ENCODE data around the gene TTBK2. TPM values are rescaled to one million over a fixed set of nuclear protein-coding genes. Genes with fewer than 3 reads are reported as not detected.
"Not testable (repeated sequence)": the region's sequence is repeated elsewhere in the genome, so short reads cannot be mapped to it uniquely, and the experiment has no call there.

The TTBK2 gene
- total RNA-seq, 2 experiments from 2014 or later: 12.1 to 12.3 TPM

DNA sequence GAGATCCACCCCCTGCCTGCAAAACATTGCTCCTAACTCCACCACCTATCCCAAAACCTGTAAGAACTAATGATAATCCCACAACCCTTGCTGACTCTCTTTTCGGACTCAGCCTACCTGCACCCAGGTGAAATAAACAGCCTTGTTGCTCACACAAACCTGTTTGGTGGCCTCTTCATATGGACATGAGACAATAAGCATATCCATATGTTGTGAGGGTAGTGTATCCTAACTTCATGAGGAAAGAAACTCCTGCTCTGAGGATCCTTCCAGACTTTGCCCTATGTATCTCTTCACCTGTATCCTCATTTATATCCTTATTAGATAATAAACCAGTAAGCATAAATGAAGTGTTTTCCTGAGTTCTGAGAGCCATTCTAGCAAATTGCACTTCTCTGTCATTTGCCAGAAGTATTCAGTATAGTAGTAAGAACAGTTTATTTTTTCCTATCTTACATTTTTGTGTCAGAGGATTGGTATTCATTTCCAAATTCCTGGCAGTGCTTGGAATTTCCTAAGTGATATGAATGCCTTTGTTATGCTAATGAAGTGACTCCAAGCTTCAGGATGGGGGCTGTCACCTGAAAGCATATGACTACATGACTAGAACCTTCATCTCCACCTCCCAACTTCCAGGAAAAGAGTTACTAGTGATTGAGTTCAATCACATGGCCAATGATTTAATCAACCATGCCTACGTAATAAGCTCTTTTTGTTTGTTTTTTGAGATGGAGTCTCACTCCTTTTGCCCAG is 30.2 kb downstream of the TTBK2 start:
- ChIA-PET CTCF (no interaction called here), POLR2A (no interaction called here)
- no peak overlapping the region for H3K4me3 Mint-ChIP-seq
- H3K27me3 Mint-ChIP-seq: no peaks in the 10 kb centered on the region
- H3K4me1 Mint-ChIP-seq: no peaks in the 10 kb centered on the region
- H3K27ac Mint-ChIP-seq: no peak overlapping the region
- H3K36me3 Mint-ChIP-seq (ENCODE audit: low read depth): peaks cover 9% of the 10 kb centered on the region
- DNase-seq: no peak
- H3K9me3 Mint-ChIP-seq: peaks cover 11% of the 10 kb centered on the region

DNA sequence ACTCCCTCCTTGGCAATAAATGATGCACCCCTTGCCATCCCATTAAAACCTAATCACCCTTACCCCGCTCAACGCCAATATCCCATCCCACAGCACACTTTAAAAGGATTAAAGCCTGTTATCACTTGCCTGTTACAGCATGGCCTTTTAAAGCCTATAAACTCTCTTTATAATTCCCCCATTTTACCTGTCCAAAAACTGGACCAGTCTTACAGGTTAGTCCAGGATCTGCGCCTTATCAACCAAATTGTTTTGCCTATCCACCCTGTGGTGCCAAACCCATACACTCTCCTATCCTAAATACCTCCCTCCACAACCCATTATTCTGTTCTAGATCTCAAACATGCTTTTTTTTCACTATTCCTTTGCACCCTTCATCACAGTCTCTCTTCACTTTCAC is 33.2 kb downstream of the TTBK2 start:
- DNase-seq; POLR2A ChIA-PET; H3K9me3 Mint-ChIP-seq; H3K4me3 Mint-ChIP-seq; H3K27ac Mint-ChIP-seq; H3K27me3 Mint-ChIP-seq; H3K36me3 Mint-ChIP-seq (ENCODE audit: low read depth); H3K4me1 Mint-ChIP-seq: not testable (repeated sequence)
- CTCF ChIA-PET: interaction anchor here (0.6 kb wide), 1 partner anchor 25 kb away, joined by 3 read pairs; no protein-coding TSS in a partner anchor

DNA sequence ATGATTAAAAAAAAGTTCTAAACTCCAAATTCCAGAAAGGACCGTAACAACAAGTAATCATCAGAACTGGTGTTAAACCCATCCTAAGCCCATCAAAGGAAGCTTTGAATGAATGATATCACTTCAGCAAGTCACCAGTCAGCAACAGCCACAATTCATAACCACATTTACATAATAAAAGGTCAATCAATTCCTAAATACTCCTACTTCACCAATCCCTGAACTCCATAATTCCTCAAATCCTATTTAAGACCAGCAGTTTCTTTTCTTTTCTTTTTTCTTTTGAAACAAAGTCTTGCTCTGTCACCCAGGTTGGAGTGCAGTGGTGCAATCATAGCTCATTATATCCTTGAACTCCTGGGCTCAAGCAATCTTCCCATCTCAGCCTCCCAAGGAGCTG is 40.5 kb downstream of the TTBK2 start:
- H3K4me3 Mint-ChIP-seq: no peak overlapping the region
- CTCF ChIA-PET: interaction anchor here (0.6 to 0.8 kb wide), 4 partner anchors 12 to 670 kb away, joined by 3 to 4 read pairs (median 3); no protein-coding TSS in a partner anchor
- no peaks in the 10 kb centered on the region for H3K36me3 Mint-ChIP-seq (ENCODE audit: low read depth)

DNA sequence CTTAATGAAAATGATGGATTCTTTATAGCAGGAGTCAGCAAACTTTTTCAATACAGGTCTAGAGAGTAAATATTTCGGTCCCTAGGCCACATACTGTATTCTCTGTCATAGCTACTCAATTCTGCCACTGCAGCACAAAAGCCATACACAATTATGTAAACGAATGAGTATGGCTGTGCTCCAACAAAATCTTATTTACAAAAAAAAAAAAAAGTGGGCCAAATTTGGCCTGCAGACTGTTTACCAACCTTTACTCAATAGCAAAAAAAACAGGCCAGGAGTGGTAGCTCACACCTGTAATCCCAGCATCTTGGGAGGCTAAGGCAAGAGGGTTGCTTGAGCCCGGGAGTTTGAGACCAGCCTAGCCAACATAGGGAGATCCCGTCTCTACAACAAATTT is 41.1 kb downstream of the TTBK2 start:
- Mint-ChIP-seq H3K9me3 (no peaks in the 10 kb centered on the region), H3K36me3 (ENCODE audit: low read depth) (no peaks in the 10 kb centered on the region), H3K4me3 (no peak overlapping the region), H3K27me3 (no peaks in the 10 kb centered on the region), H3K27ac (no peak overlapping the region), H3K4me1 (no peaks in the 10 kb centered on the region)
- POLR2A ChIA-PET: no interaction called here
- CTCF ChIA-PET: interaction anchor here (0.6 to 0.8 kb wide), 3 partner anchors 13 to 343 kb away, joined by 3 to 4 read pairs (median 3); no protein-coding TSS in a partner anchor
- DNase-seq: no peak

More for the DNA sequence above, 40.5 kb downstream of the TTBK2 start:
- POLR2A ChIA-PET: interaction anchor here (0.8 kb wide), 1 partner anchor 25 kb away, joined by 4 read pairs; no protein-coding TSS in a partner anchor
- Mint-ChIP-seq H3K4me1 (no peaks in the 10 kb centered on the region), H3K9me3 (peaks cover 5% of the 10 kb centered on the region), H3K27ac (no peak overlapping the region), H3K27me3 (no peaks in the 10 kb centered on the region)
- DNase-seq: no peak

DNA sequence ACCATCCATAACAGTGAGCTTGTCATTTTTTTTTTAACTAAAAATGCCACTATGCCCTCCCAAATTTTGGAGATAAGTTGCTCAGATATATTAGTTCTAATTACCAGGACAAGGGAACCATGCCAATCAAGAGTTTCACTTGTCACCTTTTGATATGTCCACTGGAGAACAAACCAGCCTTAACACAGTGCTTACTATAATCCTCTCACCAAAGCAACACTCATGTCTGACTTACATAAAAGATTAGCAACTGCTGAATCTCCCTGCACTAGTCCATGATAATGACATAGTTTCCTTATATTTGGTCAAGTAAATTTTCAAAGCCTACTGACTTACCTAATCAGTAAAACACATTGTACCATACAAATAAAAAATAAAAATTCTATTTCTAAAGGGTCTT is 44.4 kb downstream of the TTBK2 start:
- no peaks in the 10 kb centered on the region for H3K4me1 Mint-ChIP-seq
- no peaks in the 10 kb centered on the region for H3K9me3 Mint-ChIP-seq
- ChIA-PET POLR2A (no interaction called here), CTCF (interaction anchor here (0.5 kb wide), 1 partner anchor 97 kb away, joined by 3 read pairs; no protein-coding TSS in a partner anchor)
- no peak overlapping the region for H3K4me3 Mint-ChIP-seq
- no peak overlapping the region for H3K27ac Mint-ChIP-seq
- H3K27me3 Mint-ChIP-seq: no peaks in the 10 kb centered on the region
- H3K36me3 Mint-ChIP-seq (ENCODE audit: low read depth): no peaks in the 10 kb centered on the region
- DNase-seq: no peak

DNA sequence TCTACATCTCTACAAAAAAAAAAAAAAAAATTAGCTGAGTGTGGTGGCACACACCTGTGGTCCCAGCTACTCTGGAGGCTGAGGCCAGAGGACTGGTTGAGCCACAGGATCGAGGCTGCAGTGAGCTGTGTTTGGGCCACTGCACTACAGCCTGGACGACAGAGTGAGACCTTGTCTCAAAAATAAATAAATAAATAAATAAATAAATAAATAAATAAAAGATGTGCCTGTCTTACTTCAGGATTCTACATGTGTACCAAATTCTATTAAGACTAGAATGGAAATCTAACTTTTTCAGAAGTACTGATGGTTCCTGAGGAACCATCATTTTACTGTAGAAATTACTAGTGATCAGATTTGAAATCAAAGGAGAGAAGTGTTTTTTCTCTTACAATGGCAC is 51.9 kb downstream of the TTBK2 start:
- DNase-seq: no peak
- Mint-ChIP-seq H3K4me3 (no peak overlapping the region), H3K4me1 (no peaks in the 10 kb centered on the region), H3K9me3 (no peaks in the 10 kb centered on the region), H3K36me3 (ENCODE audit: low read depth) (peaks cover 3% of the 10 kb centered on the region), H3K27ac (no peak overlapping the region), H3K27me3 (no peaks in the 10 kb centered on the region)
- ChIA-PET CTCF (interaction anchor here (0.6 kb wide), 1 partner anchor 242 kb away, joined by 4 read pairs; no protein-coding TSS in a partner anchor), POLR2A (no interaction called here)

DNA sequence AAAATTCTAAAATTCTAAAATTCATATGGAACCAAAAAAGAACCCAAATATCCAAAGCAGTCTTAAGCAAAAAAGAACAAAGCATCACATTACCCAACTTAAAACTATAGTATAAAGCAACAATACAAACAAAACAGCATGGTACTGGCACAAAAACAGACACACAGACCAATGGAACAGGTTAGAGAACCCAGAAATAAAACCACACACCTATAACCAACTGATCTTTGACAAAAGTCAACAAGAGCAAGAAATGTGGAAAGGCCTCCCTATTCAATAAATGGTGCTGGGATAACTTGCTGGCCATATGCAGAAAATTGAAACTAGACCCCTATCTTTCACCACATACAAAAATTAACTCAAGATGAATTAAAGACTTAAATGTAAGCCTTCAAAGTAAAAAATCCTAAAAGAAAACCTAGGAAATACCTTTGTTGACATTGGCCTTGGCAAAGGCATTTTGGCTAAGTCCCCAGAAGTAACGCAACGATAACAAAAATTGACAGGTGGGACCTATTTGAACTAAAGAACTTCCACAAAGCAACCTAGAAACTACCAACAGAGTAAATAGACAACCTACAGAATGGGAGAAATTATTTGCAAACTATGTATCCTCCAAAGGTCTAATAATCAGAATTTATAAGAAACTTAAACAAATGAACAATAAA is 56.9 kb downstream of the TTBK2 start:
- ChIA-PET CTCF (no interaction called here), POLR2A (no interaction called here)
- DNase-seq: no peak
- H3K27ac Mint-ChIP-seq: no peak overlapping the region
- H3K9me3 Mint-ChIP-seq: no peaks in the 10 kb centered on the region
- no peak overlapping the region for H3K4me3 Mint-ChIP-seq
- peaks cover 12% of the 10 kb centered on the region for H3K36me3 Mint-ChIP-seq (ENCODE audit: low read depth)
- H3K27me3 Mint-ChIP-seq: no peaks in the 10 kb centered on the region
- no peaks in the 10 kb centered on the region for H3K4me1 Mint-ChIP-seq

DNA sequence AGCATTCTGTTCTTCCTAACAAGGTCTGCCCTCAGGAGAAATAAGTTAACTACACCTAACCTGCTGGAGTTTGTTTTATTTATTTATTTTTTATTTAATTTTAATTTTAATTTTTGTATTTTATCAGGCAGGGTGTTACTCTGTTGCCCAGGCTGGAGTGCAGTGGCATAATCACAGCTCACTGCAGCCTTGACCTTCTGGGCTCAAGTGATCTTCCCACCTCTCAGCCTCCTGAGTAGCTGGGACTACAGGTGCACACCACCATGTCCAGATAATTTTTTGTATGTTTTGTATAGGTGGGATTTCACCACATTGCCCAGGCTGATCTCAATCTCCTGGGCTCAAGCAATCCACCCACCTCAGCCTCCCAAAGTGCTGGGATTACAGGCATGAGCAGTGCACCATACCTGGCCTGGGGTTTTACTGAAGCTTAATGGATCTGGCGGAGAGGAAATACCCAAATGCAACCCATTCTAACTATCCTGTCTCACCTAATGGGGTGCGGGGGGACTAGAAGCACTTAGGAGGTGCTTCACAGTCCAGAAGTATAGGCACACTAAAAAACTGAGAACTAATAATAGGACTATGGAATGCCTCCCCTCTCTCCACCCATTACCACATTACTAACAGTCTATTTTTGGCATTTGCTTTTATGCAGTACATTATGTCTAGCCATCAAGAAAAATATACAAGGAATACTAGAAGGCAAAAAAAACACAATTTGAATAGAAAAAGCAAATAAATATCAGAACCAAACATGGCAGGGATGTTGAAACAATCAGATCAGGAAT is 61.4 kb downstream of the TTBK2 start:
- Mint-ChIP-seq H3K27ac (no peak overlapping the region), H3K9me3 (no peaks in the 10 kb centered on the region), H3K4me3 (no peak overlapping the region), H3K27me3 (no peaks in the 10 kb centered on the region), H3K4me1 (no peaks in the 10 kb centered on the region), H3K36me3 (ENCODE audit: low read depth) (peaks cover 16% of the 10 kb centered on the region)
- ChIA-PET CTCF (interaction anchor here (0.6 kb wide), 1 partner anchor 225 kb away, joined by 3 read pairs; no protein-coding TSS in a partner anchor), POLR2A (no interaction called here)
- no peak for DNase-seq

DNA sequence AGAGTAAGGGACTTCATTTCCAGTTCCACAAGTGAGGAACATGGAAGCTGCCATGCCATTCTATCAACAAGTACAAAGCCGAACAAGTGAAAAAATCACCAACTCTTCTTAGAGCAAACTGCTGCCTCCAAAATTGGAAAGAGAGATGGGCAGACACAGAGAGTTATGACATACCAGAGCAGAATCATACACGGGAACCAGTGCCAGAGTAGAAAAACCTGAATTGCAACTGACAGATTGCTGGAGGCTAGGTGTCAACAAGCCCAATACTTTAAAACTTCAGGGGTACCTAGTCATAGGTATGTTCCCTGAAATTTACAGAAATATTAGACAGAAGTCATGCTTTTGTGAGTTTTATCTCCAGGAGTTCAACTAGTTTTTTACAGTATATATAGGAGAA is 62.0 kb downstream of the TTBK2 start:
- Mint-ChIP-seq H3K4me3 (no peak overlapping the region), H3K36me3 (ENCODE audit: low read depth) (peaks cover 16% of the 10 kb centered on the region), H3K27me3 (no peaks in the 10 kb centered on the region), H3K4me1 (no peaks in the 10 kb centered on the region), H3K27ac (no peak overlapping the region), H3K9me3 (no peaks in the 10 kb centered on the region)
- ChIA-PET CTCF (interaction anchor here (0.6 kb wide), 2 partner anchors 77 to 116 kb away, joined by 3 to 4 read pairs; no protein-coding TSS in a partner anchor), POLR2A (no interaction called here)
- no peak for DNase-seq

DNA sequence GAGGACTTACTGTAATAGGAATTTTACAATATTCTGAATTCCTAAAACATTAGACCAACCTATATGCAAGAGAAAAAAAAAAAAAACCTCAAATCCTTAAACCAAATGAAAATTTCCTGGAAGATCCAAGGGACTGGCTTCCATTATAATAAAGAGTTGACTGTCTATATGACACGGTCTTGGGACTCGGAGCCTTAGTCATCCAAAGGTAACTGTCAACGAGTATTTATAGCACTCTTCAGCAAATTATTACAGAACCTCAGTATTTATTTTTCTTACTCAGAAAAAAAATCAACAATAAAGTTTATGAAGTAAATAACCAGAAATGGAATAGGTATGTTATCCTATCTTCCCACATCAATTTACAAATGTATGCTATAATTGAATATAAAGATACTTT is 66.0 kb downstream of the TTBK2 start:
- no peak overlapping the region for H3K27ac Mint-ChIP-seq
- H3K4me1 Mint-ChIP-seq: no peaks in the 10 kb centered on the region
- H3K9me3 Mint-ChIP-seq: no peaks in the 10 kb centered on the region
- POLR2A ChIA-PET: no interaction called here
- no peaks in the 10 kb centered on the region for H3K27me3 Mint-ChIP-seq
- CTCF ChIA-PET: no interaction called here
- H3K4me3 Mint-ChIP-seq: no peak overlapping the region
- no peak for DNase-seq
- H3K36me3 Mint-ChIP-seq (ENCODE audit: low read depth): peaks cover 7% of the 10 kb centered on the region

DNA sequence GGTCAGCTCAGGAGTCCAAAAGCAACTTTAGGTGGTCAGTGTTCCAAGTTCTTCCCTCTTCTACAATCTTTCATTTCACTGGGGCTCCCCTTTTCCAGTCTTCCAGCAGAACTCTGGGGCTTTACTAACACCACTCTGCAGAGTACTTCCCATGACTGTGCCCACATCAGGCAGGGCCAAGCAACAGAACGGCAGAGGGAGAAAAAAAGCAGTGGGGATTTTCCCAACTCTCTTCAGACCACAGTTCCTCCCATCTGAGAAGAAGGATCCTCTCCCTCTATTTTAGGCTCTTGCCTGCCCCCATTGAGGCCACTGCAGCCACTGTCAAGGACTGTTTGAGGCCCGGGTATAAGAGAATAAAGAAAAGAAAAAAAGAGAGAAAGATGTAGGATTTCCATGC is 70.7 kb downstream of the TTBK2 start:
- H3K27ac Mint-ChIP-seq: no peak overlapping the region
- CTCF ChIA-PET: no interaction called here
- no peaks in the 10 kb centered on the region for H3K4me1 Mint-ChIP-seq
- no peak for DNase-seq
- H3K4me3 Mint-ChIP-seq: no peak overlapping the region
- POLR2A ChIA-PET: no interaction called here
- no peaks in the 10 kb centered on the region for H3K9me3 Mint-ChIP-seq
- no peaks in the 10 kb centered on the region for H3K27me3 Mint-ChIP-seq
- no peaks in the 10 kb centered on the region for H3K36me3 Mint-ChIP-seq (ENCODE audit: low read depth)

DNA sequence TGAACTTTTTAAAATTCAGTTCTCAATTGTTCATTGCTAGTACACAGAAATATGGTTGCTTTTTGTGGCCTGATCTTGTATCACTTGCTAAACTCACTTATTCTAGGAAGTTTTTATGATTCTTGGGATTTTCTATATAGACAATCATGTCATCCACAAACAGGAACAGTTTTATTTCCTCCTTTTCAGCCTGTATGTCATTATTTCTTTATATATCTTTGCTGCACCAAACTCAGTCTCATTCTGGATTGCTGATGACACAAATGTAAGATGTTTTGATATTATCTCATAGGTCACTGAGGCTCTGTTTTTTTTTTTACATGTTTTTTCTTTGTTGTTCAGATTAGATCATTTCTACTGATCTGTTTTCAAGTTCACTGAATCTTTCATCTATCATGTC is 71.7 kb downstream of the TTBK2 start:
- H3K27ac Mint-ChIP-seq: no peak overlapping the region
- no peaks in the 10 kb centered on the region for H3K27me3 Mint-ChIP-seq
- H3K36me3 Mint-ChIP-seq (ENCODE audit: low read depth): peaks cover 2% of the 10 kb centered on the region
- CTCF ChIA-PET: no interaction called here
- no peaks in the 10 kb centered on the region for H3K4me1 Mint-ChIP-seq
- H3K4me3 Mint-ChIP-seq: no peak overlapping the region
- peaks cover 2% of the 10 kb centered on the region for H3K9me3 Mint-ChIP-seq
- POLR2A ChIA-PET: no interaction called here
- DNase-seq: no peak

DNA sequence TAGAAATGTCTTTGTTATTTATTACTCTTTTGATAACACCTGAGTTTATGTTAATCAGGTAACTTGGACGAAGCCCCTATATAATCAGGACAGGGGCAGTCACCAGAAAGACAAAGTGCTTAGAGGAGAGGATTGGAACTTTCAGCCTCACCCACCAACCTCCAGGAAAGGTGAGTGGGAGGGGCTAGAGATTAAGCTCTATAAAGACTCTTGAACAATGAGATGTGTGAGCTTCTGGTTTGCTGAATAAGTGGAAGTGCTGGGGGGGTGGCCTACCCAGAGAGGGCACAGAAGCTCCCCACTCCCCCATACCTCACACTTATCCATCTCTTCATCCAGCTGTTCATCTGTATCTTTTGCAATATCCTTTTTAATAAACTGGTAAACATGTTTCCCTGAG is 73.9 kb downstream of the TTBK2 start:
- H3K4me3 Mint-ChIP-seq: no peak overlapping the region
- no peak overlapping the region for H3K27ac Mint-ChIP-seq

More for the DNA sequence above, 73.9 kb downstream of the TTBK2 start:
- no peaks in the 10 kb centered on the region for H3K4me1 Mint-ChIP-seq
- H3K36me3 Mint-ChIP-seq (ENCODE audit: low read depth): peaks cover 4% of the 10 kb centered on the region
- ChIA-PET CTCF (no interaction called here), POLR2A (no interaction called here)
- no peak for DNase-seq
- no peaks in the 10 kb centered on the region for H3K27me3 Mint-ChIP-seq
- H3K9me3 Mint-ChIP-seq: peaks cover 5% of the 10 kb centered on the region

Data from activated CD4-positive, alpha-beta T cell treated with anti-CD3 and anti-CD28 coated beads, Interleukin-2, amount 10 ng/mL, durations not matched to agents 7 days and 5 days (primary cell).